Measurements from ENCODE around the gene PATJ. TPM values are rescaled to one million over a fixed set of nuclear protein-coding genes. Genes with fewer than 3 reads are reported as not detected.

Gene PATJ
- polyA plus RNA-seq, 1 of the 3 experiments (the other 2 are of a cell fraction): 3.0 TPM

GRCh38 chr1:61921435-61921834, 179.2 kb downstream of the PATJ start:
- Histone ChIP-seq H3K9me2 (no peaks in the 10 kb centered on the region), H3K4me2 (no peak overlapping the region), H3K27me3 (ENCODE audit: insufficient read depth) (no peaks in the 10 kb centered on the region), H2AFZ (ENCODE audit: low read depth) (no peak overlapping the region), H3F3A (replicated peaks; ENCODE audit: insufficient read depth) (no peaks in the 10 kb centered on the region), H3K36me3 (replicated peaks in 1 of 2; ENCODE audit: control insufficient read depth in 1 of 2, insufficient read depth in 2 of 2, low read length in 1 of 2) (no peaks in the 10 kb centered on the region), H3K27ac (ENCODE audit: low read depth in 2 of 2, low read length in 1 of 2) (no peak overlapping the region), H3K9me3 (no peaks in the 10 kb centered on the region), H4K20me1 (ENCODE audit: insufficient read depth) (no peaks in the 10 kb centered on the region), H3K4me1 (ENCODE audit: control insufficient read depth in 1 of 2, insufficient read depth in 2 of 2, low read depth in 1 of 2, low read length in 1 of 2) (no peaks in the 10 kb centered on the region), H3K9ac (no peak overlapping the region), H3K4me3 (ENCODE audit: low read depth in 2 of 2, low read length in 1 of 2) (no peak overlapping the region), H3K79me2 (ENCODE audit: insufficient read depth) (no peaks in the 10 kb centered on the region)
- ChIA-PET CTCF (no interaction called here), POLR2A (no interaction called here)
- TF ChIP-seq CTCF (IDR thresholded peaks at IDR 0.05) (peak; percentile 49), RAD21 (IDR thresholded peaks at IDR 0.05; ENCODE audit: low read length) (peak; percentile 28; the same call in 1 of the 2 replicates), FOXJ3 (CRISPR knock-in tag; IDR thresholded peaks at IDR 0.05) (no peak), MXI1 (IDR thresholded peaks at IDR 0.05; ENCODE audit: low read depth, low read length) (no peak), TAF1 (IDR thresholded peaks at IDR 0.05; ENCODE audit: borderline replicate concordance, low read depth, low read length) (no peak), SMC3 (IDR thresholded peaks at IDR 0.05; ENCODE audit: low read depth, low read length) (peak; percentile 18; the same call in 1 of the 2 replicates), NRF1 (IDR thresholded peaks at IDR 0.05; ENCODE audit: low read depth, low read length) (no peak)
- TF ChIP-seq, protein P1, sequence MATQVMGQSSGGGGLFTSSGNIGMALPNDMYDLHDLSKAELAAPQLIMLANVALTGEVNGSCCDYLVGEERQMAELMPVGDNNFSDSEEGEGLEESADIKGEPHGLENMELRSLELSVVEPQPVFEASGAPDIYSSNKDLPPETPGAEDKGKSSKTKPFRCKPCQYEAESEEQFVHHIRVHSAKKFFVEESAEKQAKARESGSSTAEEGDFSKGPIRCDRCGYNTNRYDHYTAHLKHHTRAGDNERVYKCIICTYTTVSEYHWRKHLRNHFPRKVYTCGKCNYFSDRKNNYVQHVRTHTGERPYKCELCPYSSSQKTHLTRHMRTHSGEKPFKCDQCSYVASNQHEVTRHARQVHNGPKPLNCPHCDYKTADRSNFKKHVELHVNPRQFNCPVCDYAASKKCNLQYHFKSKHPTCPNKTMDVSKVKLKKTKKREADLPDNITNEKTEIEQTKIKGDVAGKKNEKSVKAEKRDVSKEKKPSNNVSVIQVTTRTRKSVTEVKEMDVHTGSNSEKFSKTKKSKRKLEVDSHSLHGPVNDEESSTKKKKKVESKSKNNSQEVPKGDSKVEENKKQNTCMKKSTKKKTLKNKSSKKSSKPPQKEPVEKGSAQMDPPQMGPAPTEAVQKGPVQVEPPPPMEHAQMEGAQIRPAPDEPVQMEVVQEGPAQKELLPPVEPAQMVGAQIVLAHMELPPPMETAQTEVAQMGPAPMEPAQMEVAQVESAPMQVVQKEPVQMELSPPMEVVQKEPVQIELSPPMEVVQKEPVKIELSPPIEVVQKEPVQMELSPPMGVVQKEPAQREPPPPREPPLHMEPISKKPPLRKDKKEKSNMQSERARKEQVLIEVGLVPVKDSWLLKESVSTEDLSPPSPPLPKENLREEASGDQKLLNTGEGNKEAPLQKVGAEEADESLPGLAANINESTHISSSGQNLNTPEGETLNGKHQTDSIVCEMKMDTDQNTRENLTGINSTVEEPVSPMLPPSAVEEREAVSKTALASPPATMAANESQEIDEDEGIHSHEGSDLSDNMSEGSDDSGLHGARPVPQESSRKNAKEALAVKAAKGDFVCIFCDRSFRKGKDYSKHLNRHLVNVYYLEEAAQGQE (IDR thresholded peaks at IDR 0.05; ENCODE audit: low read depth, low read length): no peak
- TF ChIP-seq, protein P2, sequence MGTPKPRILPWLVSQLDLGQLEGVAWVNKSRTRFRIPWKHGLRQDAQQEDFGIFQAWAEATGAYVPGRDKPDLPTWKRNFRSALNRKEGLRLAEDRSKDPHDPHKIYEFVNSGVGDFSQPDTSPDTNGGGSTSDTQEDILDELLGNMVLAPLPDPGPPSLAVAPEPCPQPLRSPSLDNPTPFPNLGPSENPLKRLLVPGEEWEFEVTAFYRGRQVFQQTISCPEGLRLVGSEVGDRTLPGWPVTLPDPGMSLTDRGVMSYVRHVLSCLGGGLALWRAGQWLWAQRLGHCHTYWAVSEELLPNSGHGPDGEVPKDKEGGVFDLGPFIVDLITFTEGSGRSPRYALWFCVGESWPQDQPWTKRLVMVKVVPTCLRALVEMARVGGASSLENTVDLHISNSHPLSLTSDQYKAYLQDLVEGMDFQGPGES (IDR thresholded peaks at IDR 0.05; ENCODE audit: low read depth, low read length): no peak
- DNase-seq: no peak

GRCh38 chr1:61922950-61923480, 180.7 kb downstream of the PATJ start:
- H3K79me2 ChIP-seq (ENCODE audit: insufficient read depth): no peaks in the 10 kb centered on the region
- H3K27ac ChIP-seq (ENCODE audit: low read depth in 2 of 2, low read length in 1 of 2): no peak overlapping the region
- H2AFZ ChIP-seq (ENCODE audit: low read depth): no peak overlapping the region
- 91% methylated on average over 3 of the region's 3 CpGs for WGBS (ENCODE audit: low lambda C conversion rate)
- ChIA-PET POLR2A (no interaction called here), CTCF (no interaction called here)
- no peak overlapping the region for H3K9ac ChIP-seq
- no peak overlapping the region for H3K4me3 ChIP-seq (ENCODE audit: low read depth in 2 of 2, low read length in 1 of 2)
- no peaks in the 10 kb centered on the region for H3K27me3 ChIP-seq (ENCODE audit: insufficient read depth)
- no peaks in the 10 kb centered on the region for H4K20me1 ChIP-seq (ENCODE audit: insufficient read depth)
- DNase-seq: no peak
- H3K36me3 ChIP-seq (replicated peaks in 1 of 2; ENCODE audit: control insufficient read depth in 1 of 2, insufficient read depth in 2 of 2, low read length in 1 of 2): no peaks in the 10 kb centered on the region
- H3K4me2 ChIP-seq: no peak overlapping the region
- H3K9me3 ChIP-seq: no peaks in the 10 kb centered on the region
- H3F3A ChIP-seq (replicated peaks; ENCODE audit: insufficient read depth): no peaks in the 10 kb centered on the region
- H3K4me1 ChIP-seq (ENCODE audit: control insufficient read depth in 1 of 2, insufficient read depth in 2 of 2, low read depth in 1 of 2, low read length in 1 of 2): no peaks in the 10 kb centered on the region
- H3K9me2 ChIP-seq: no peaks in the 10 kb centered on the region
- TF ChIP-seq RAD21 (IDR thresholded peaks at IDR 0.05; ENCODE audit: low read length) (no peak), SIN3A (IDR thresholded peaks at IDR 0.05; ENCODE audit: borderline replicate concordance, low read depth, low read length) (no peak), USF2 (IDR thresholded peaks at IDR 0.05; ENCODE audit: borderline replicate concordance, low read depth, low read length) (no peak), NRF1 (IDR thresholded peaks at IDR 0.05; ENCODE audit: low read depth, low read length) (no peak), TAF1 (IDR thresholded peaks at IDR 0.05; ENCODE audit: borderline replicate concordance, low read depth, low read length) (no peak), EZH2phosphoT487 (IDR thresholded peaks at IDR 0.05; ENCODE audit: borderline replicate concordance, low read depth) (no peak), RFX5 (IDR thresholded peaks at IDR 0.05; ENCODE audit: low read length) (no peak), FOXJ3 (CRISPR knock-in tag; IDR thresholded peaks at IDR 0.05) (no peak)
- TF ChIP-seq, protein P3, sequence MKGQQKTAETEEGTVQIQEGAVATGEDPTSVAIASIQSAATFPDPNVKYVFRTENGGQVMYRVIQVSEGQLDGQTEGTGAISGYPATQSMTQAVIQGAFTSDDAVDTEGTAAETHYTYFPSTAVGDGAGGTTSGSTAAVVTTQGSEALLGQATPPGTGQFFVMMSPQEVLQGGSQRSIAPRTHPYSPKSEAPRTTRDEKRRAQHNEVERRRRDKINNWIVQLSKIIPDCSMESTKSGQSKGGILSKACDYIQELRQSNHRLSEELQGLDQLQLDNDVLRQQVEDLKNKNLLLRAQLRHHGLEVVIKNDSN (IDR thresholded peaks at IDR 0.05; ENCODE audit: borderline replicate concordance, low read depth): no peak
- TF ChIP-seq, protein P4, sequence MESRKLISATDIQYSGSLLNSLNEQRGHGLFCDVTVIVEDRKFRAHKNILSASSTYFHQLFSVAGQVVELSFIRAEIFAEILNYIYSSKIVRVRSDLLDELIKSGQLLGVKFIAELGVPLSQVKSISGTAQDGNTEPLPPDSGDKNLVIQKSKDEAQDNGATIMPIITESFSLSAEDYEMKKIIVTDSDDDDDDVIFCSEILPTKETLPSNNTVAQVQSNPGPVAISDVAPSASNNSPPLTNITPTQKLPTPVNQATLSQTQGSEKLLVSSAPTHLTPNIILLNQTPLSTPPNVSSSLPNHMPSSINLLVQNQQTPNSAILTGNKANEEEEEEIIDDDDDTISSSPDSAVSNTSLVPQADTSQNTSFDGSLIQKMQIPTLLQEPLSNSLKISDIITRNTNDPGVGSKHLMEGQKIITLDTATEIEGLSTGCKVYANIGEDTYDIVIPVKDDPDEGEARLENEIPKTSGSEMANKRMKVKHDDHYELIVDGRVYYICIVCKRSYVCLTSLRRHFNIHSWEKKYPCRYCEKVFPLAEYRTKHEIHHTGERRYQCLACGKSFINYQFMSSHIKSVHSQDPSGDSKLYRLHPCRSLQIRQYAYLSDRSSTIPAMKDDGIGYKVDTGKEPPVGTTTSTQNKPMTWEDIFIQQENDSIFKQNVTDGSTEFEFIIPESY (IDR thresholded peaks at IDR 0.05; ENCODE audit: borderline replicate concordance, low read depth): no peak

Data from SK-N-SH (cell line).